ENCODE measurements around the gene TEX14. TPM values are rescaled to one million over a fixed set of nuclear protein-coding genes. Genes with fewer than 3 reads are reported as not detected.

The TEX14 gene
- total and polyA plus RNA-seq, 10 of the 15 experiments (the other 5 are each of a cell fraction or from before 2014, with no cell fraction given), result 0.15 to 1.3 (median 0.66) TPM

- TF ChIP-seq ZBTB40 (IDR thresholded peaks at IDR 0.05; ENCODE audit: borderline replicate concordance) (no peak), USF1 (IDR thresholded peaks at IDR 0.05; ENCODE audit: borderline replicate concordance, extremely low read length, insufficient read depth, low read depth, low read length) (no peak), TBL1XR1 (IDR thresholded peaks at IDR 0.05; ENCODE audit: low read depth, low read length) (peak; percentile 84), KAT2A (conservative IDR thresholded peaks at IDR 0.05; ENCODE audit: control insufficient read depth, low read depth, low read length) (no peak), CHD2 (IDR thresholded peaks at IDR 0.05; ENCODE audit: borderline replicate concordance, low read depth, low read length) (no peak), NBN (IDR thresholded peaks at IDR 0.05) (no peak), EP300 (IDR thresholded peaks at IDR 0.05; ENCODE audit: borderline replicate concordance in 1 of 2, control insufficient read depth in 1 of 2, low read depth in 2 of 2, low read length in 2 of 2) (peak in 1 of 2 experiments; percentile 68; a peak in 1 of 4 replicates), YY1 (IDR thresholded peaks at IDR 0.05; ENCODE audit: low read depth, low read length) (no peak), FOS (IDR thresholded peaks at IDR 0.05; ENCODE audit: borderline replicate concordance, extremely low read depth, insufficient read length) (no peak), SPI1 (IDR thresholded peaks at IDR 0.05; ENCODE audit: borderline replicate concordance, insufficient read depth, low read depth, low read length) (peak; percentile 61; the same call in 1 of the 2 replicates), REST (IDR thresholded peaks at IDR 0.05; ENCODE audit: low read depth, low read length) (no peak), CREM (IDR thresholded peaks at IDR 0.05; ENCODE audit: low read depth) (peak; percentile 26; the same call in 1 of the 2 replicates), TCF12 (IDR thresholded peaks at IDR 0.05; ENCODE audit: low read depth, low read length) (no peak), TCF3 (IDR thresholded peaks at IDR 0.05; ENCODE audit: borderline replicate concordance, insufficient read depth, low read depth, low read length) (no peak), E4F1 (IDR thresholded peaks at IDR 0.05; ENCODE audit: borderline replicate concordance, partially characterized antibody) (no peak), SMAD1 (IDR thresholded peaks at IDR 0.05; ENCODE audit: low read depth, partially characterized antibody) (no peak)
These were observed 14.7 kb upstream of the TEX14 start (continued) for GRCh38 chr17:58706351-58707140.

Measured in GM12878 (cell line).